GM21529 (cell line): ENCODE results near the gene PNRC1.
"Not testable (repeated sequence)": the region's sequence is repeated elsewhere in the genome, so short reads cannot be mapped to it uniquely, and the experiment has no call there.

Experiments
- ATAC-seq: cut with Tn5 transposase; IDR thresholded peaks from one replicate; pipeline ENCODE4 v1.9.1; 2021; ENCODE audit not compliant: unreplicated experiment

PNRC1 gene

GRCh38 chr6:89080281-89081128 lies at the start of gene PNRC1:
Gene PNRC1, plus strand, starts transcription at chr6:89080751. Its CDS starts 144 bp downstream, at chr6:89080895.
- ATAC-seq = peak; percentile 63

DNA sequence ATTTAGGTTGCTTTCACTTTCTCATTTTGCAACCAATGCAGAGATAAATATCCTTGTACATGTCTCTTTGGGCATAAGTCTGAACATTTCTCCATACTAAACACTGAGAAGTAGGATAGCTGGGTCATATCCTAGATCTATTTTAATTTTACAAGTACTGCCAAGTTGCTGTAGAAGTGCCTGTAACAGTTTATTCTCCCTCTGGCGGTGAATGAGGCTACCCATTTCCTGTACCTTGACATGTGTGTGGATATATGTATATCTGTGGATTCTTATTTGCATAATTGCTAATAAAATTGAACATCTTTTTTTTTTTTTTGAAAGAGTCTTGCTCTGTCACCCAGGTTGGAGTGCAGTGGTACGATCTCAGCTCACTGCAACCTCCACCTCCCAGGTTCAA lies 48.0 kb upstream of the PNRC1 start:
- ATAC-seq = no peak

DNA sequence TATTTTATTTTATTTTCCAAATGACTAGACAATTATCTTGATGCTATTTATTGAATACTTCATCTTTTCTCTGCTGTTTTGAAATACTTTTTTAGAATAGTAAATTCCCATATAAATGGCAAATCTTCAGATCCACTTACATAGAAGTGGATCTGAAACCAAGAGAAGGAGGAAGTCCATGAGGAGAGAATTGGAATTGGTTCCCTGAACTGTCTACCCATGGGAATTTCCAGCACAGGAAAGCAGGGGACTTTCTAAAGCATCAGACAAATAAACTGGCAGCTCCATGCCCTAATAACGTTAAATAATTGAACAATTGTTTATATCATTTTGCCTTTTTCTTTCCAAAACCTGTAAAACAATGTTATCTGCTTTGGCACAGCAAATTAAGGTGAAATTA lies 47.1 kb upstream of the PNRC1 start:
- ATAC-seq = no peak

GRCh38 chr6:89034116-89034515 lies 46.4 kb upstream of the PNRC1 start:
- ATAC-seq = not testable (repeated sequence)

DNA sequence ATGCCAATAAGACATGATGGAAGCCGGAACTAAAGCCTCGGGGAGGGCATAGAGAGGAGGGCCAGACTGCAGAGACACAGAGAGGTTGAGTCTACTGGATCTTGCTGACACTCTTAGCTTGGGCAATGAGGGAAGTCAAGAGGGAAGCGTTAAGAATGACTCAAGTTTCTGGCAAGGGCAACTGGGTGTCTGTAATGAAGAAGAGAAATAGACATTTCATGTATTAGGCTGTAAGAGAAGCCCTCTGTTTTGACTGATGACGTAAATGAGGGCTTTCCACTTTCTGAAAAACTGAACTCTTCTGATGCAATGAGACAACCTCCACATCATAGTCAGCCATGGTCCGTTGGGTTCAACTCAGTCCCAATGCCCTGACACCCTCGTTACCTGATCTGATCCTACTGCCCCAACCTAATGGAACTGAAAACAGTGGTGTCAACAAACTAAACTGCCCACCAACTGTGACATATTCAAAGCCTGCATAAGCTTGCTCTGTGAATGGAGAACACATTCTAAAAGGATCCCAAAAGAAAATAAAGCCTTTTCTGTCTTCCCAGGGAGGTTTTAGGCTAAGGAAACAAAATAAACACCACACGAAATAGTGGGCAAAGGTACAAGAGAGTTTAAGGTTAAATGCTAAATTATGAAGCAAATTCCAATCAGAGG lies 45.8 kb upstream of the PNRC1 start:
- no peak for ATAC-seq

DNA sequence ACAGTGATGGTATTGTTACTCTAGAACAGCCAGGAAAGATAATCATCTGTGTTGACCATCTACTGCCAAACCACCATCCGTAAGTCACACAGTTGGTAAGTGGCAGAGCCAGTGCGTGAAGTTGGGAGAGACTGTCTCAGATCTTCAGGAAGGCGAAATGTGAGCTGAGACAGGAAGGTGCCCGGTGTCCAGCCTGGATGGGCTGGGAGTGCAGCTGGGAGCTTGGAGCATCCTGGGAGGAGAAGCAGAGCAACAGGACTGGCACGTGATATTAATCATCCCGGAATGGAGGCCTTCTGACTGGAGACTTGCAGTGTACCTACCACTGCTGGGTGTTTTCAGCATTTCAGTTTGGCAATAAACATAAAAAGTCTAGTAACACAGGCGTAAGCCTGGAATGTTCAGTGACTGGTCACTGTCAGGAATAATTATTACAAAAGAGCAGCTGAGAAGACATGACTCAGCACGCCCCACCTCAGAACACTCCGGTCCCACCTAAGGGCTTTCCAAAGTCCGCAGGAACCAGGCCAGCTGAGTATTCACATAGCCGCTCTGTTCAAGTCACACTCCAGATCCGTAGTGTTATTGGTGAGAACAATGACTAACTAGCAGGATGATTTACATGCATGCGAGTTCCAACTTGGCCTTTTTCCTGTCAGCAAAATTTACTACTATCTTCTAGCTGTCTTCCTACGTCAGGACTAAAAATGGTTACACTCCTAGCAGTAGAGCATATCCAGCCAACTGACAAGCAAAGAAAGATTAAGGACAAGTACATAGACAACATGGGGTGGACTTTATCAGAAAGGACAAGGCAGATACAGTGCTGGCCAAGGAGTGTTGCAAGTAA lies 45.1 kb upstream of the PNRC1 start:
- no peak for ATAC-seq

GRCh38 chr6:89037141-89037900 lies 43.2 kb upstream of the PNRC1 start:
- ATAC-seq = no peak

- ATAC-seq = not testable (repeated sequence)
Observed at GRCh38 chr6:89037901-89038293, 42.7 kb upstream of the PNRC1 start.

- ATAC-seq = no peak
Observed at GRCh38 chr6:89042664-89043063, 37.9 kb upstream of the PNRC1 start.

DNA sequence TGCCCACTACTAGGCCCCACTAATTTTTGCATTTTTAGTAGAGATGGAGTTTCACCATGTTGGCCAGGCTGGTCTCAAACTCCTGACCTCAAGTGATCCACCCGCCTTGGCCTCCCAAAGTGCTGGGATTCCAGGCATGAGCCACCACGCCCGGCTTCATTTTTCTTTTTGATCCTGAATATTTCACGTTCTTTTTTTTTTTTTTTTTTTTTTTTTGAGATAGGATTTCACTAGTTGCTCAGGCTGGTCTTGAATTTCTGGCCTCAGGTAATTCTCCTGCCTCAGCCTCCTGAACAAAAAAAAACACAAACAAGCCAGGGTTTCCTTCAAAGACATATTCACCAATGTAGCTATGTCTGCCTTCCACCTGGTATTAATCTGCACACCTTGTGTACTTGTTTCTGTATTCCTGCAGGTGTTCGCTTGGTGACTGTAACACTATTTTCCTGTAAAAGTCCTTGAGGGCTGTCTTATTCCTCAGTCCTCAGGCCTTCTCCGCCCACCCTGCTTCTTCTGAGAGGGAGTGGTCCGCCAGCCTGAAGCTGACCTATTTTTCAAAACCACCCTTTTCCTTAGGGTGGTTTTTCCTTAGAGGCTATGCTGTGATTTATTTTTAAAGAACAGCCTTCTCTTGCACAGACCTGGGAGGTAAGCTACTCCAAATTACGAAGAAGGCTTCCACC lies 36.1 kb upstream of the PNRC1 start:
- no peak for ATAC-seq

GRCh38 chr6:89045011-89045387 lies 35.6 kb upstream of the PNRC1 start:
- no peak for ATAC-seq

DNA sequence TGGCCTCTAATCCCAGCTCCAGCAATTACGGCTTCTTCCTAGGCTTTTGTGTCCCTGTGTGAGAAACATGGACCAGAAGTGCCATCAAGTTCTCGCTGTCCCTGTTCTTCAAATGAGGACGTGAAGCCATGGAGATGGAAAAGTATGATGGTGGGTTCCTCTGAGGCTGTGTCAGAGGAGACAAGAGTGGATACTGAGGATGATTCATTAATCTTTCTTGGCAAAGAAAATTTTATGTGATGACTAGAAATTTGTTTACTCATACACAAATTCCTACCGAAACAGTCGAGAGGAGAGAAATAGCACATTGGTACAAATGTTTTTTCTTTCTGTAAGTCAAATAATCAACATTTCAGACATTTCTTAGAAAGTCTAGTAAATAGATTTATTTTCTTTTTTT lies 35.0 kb upstream of the PNRC1 start:
- ATAC-seq = no peak

DNA sequence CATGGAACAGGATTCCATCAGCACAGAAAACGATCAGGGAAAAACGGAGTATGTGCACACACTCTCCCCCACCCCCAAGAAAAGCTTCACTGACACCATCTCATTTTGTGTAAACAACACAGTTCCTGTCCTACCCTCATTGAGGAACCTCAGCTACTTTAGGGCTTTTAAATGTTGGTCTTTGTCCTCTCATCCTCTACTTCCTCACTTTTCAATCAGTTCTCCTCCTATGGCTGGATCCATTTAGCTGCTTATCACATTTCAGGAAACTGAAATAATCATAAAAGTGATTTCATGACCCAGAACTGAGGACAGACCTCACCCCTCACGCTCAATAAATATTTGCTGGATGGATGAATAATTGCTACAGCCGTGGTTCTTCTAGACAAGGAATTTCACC lies 33.1 kb upstream of the PNRC1 start:
- no peak for ATAC-seq

- no peak for ATAC-seq
Observed at GRCh38 chr6:89048288-89048923, 32.1 kb upstream of the PNRC1 start.

GRCh38 chr6:89048985-89049384 lies 31.6 kb upstream of the PNRC1 start:
- no peak for ATAC-seq

DNA sequence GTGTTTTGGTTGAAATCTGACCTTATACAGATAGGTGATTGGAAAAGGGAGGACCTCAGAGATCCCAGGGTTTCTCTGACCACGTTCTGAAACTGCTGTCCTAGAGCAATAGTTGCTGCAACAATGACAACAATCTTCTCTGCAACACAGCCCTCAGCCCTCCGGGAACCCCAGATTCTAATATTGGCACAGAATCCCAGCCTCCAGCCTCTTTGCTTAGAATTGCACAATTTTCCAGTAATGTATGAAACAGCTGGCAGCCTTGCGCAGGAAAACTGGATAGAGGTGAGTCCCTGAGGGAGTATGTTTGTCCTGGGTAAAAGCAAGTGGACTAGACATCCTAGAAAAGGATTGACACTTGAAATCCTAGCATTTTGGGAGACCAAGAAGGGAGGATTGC lies 30.4 kb upstream of the PNRC1 start:
- ATAC-seq = no peak

- no peak for ATAC-seq
Observed at GRCh38 chr6:89050697-89051096, 29.9 kb upstream of the PNRC1 start.

- ATAC-seq = no peak
Observed at GRCh38 chr6:89051676-89052075, 28.9 kb upstream of the PNRC1 start.

- ATAC-seq = no peak
Observed at GRCh38 chr6:89054208-89054607, 26.3 kb upstream of the PNRC1 start.

DNA sequence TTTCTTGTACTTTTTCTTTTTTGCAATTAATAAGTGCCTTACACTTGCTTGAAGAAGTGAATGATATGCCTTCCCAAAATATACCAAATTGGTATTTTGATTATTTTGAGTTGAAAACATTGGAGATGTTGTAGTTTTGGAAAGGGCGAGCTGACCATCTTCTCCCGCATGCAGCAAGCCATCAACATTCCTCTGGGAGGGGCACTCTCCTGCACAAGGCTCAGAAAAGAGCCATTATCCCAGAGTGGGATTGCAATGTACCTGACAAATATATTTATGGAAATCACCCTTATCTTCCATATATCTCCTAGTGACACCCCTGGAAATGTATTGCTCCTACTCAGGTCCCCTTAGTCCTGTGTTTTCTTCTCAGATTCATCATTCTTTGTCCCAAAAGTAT lies 22.8 kb upstream of the PNRC1 start:
- no peak for ATAC-seq
